PC-9 (cell line): ENCODE measurements around the gene INO80C.

Experiments used
- EZH2 ChIP-seq: fragments of 200-600 bp; sonication (generic); IDR thresholded peaks from 2 replicates; pipeline ENCODE4 v1.8.0; 2017; ENCODE audit warnings: antibody characterized with exemption, low read depth
- TF ChIP-seq, protein P1 (sequence below): fragments of 200-600 bp; sonication (generic); conservative IDR thresholded peaks from 2 replicates; pipeline ENCODE4 v1.6.1; 2017; ENCODE audit warnings: mixed run types, antibody characterized with exemption, mild to moderate bottlenecking, moderate library complexity

DNA sequence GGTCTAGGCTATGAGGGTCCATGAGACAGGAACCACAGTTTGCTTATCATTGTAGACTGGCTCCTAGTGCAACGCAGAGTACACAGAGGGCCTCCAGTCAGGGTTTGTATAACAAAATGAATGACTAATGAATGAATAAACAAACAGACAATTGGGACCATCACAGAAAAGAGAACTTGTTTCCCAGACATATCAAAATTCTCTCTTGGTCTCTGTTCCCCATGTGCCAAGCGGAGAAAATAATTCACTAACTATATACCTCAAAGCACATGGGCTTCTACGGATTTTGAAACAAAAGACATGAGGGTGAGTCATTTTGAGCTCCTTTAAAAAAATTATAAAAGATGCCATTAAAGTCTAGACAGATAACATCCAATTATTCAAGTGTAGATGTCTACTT lies 28.0 kb downstream of the INO80C start:
- TF ChIP-seq, protein P1, sequence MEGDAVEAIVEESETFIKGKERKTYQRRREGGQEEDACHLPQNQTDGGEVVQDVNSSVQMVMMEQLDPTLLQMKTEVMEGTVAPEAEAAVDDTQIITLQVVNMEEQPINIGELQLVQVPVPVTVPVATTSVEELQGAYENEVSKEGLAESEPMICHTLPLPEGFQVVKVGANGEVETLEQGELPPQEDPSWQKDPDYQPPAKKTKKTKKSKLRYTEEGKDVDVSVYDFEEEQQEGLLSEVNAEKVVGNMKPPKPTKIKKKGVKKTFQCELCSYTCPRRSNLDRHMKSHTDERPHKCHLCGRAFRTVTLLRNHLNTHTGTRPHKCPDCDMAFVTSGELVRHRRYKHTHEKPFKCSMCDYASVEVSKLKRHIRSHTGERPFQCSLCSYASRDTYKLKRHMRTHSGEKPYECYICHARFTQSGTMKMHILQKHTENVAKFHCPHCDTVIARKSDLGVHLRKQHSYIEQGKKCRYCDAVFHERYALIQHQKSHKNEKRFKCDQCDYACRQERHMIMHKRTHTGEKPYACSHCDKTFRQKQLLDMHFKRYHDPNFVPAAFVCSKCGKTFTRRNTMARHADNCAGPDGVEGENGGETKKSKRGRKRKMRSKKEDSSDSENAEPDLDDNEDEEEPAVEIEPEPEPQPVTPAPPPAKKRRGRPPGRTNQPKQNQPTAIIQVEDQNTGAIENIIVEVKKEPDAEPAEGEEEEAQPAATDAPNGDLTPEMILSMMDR: no peak
- no peak for TF ChIP-seq EZH2
